Measurements from ENCODE around the gene ARHGEF6.

- TF ChIP-seq EZH2 (IDR thresholded peaks at IDR 0.05; ENCODE audit: insufficient read depth, poor library complexity, severe bottlenecking) = no peak
- TF ChIP-seq EZH2phosphoT487 (IDR thresholded peaks at IDR 0.05; ENCODE audit: insufficient read depth, low read depth) = no peak
These were observed 89.5 kb downstream of the ARHGEF6 start for GRCh38 chrX:136691028-136691809.
